A549 (cell line): ENCODE measurements around the gene MKNK2.
A peak's percentile ranks its signal among the peaks of the same experiment; 100 is the strongest.

Experiments
- CHD4 ChIP-seq: fragments of 200-600 bp; sonication (generic); IDR thresholded peaks from 2 replicates; pipeline ENCODE4 v1.6.1; 2016; ENCODE audit warnings: antibody characterized with exemption, mild to moderate bottlenecking, borderline replicate concordance
- CTCF ChIP-seq: fragments of >200 bp; sonication (Bioruptor Twin); formaldehyde crosslinking; IDR thresholded peaks from 3 replicates; pipeline ENCODE4 v1.5.1; 2016
- EP300 ChIP-seq, 2 experiments: fragments of >200 bp; sonication (Bioruptor Twin); formaldehyde crosslinking; IDR thresholded peaks; 2 replicates in 1 of 2; 3 replicates in 1 of 2; pipeline ENCODE4 v1.6.1; 2016 to 2017
- HEYL ChIP-seq: fragments of 250-450 bp; sonication (Bioruptor Pico); IDR thresholded peaks from 2 replicates; pipeline ENCODE4 v1.8.0; 2021; ENCODE audit warnings: mild to moderate bottlenecking, moderate library complexity
- MAFK ChIP-seq: fragments of 450-650 bp; IDR thresholded peaks from 2 replicates; pipeline ENCODE4 v1.6.1; 2014; ENCODE audit not compliant: partially characterized antibody
- MAZ ChIP-seq: fragments of 150-350 bp; IDR thresholded peaks from 2 replicates; pipeline ENCODE4 v1.6.1; 2014; ENCODE audit warnings: antibody characterized with exemption, low read depth, low read length, borderline replicate concordance
- PBX3 ChIP-seq: IDR thresholded peaks from 2 replicates; pipeline ENCODE4 v1.6.1; 2012
- POLR2A ChIP-seq: IDR thresholded peaks from 2 replicates; pipeline ENCODE4 v1.6.1; 2012; ENCODE audit warnings: mild to moderate bottlenecking, low read length
- RFX5 ChIP-seq: fragments of 450-650 bp; IDR thresholded peaks from 2 replicates; pipeline ENCODE4 v1.7.1; 2014; ENCODE audit warnings: antibody characterized with exemption, mild to moderate bottlenecking, moderate library complexity

- TF ChIP-seq MAFK (no peak), RFX5 (peak; percentile 88), CTCF (no peak), CHD4 (no peak), HEYL (no peak), MAZ (no peak), POLR2A (peak; percentile 44; the same call in 1 of the 2 replicates), EP300 (IDR thresholded peaks at IDR 0.05) (no peak), PBX3 (no peak)
Observed at GRCh38 chr19:2061495-2062388, 10.7 kb upstream of the MKNK2 start.
